Measurements from ENCODE around the gene C6orf163. TPM values are rescaled to one million over a fixed set of nuclear protein-coding genes. Genes with fewer than 3 reads are reported as not detected.
"Not testable (repeated sequence)": the region's sequence is repeated elsewhere in the genome, so short reads cannot be mapped to it uniquely, and the experiment has no call there.

C6orf163 gene
- polyA plus RNA-seq, 4 donors, result 0.52 to 2.5 (median 2.4) TPM; not detected in 1

- not testable (repeated sequence) for H3K4me3 ChIP-seq (ENCODE audit: low read depth in 1 of 3, low read length in 3 of 3); H3K36me3 ChIP-seq (ENCODE audit: control insufficient read depth in 3 of 3, insufficient read depth in 2 of 3, low read depth in 1 of 3, low read length in 3 of 3); FAIRE-seq; H3K27me3 ChIP-seq (ENCODE audit: control insufficient read depth in 3 of 3, insufficient read depth in 3 of 3, low read length in 3 of 3); H3K27ac ChIP-seq (ENCODE audit: low read depth in 1 of 3, low read length in 2 of 3); DNase-seq; H3K4me1 ChIP-seq (ENCODE audit: control insufficient read depth in 3 of 3, insufficient read depth in 2 of 3, low read depth in 1 of 3, low read length in 2 of 3); H3K9me3 ChIP-seq (ENCODE audit: control insufficient read depth in 2 of 2, insufficient read depth in 1 of 2, low read depth in 1 of 2, low read length in 1 of 2)
- 83 to 100% (median 93%) methylated on average over 1 of the region's 1 CpG for WGBS, 3 donors
Measured at GRCh38 chr6:87323880-87324279, 20.7 kb upstream of the C6orf163 start.

GRCh38 chr6:87330961-87331360 lies 13.7 kb upstream of the C6orf163 start:
- no peaks in the 10 kb centered on the region for H3K4me1 ChIP-seq (ENCODE audit: control insufficient read depth in 3 of 3, insufficient read depth in 2 of 3, low read depth in 1 of 3, low read length in 2 of 3)
- DNase-seq (no peak), FAIRE-seq (no peak)
- peaks cover 0 to 5% (median 0%) of the 10 kb centered on the region in 3 donors for H3K36me3 ChIP-seq (ENCODE audit: control insufficient read depth in 3 of 3, insufficient read depth in 2 of 3, low read depth in 1 of 3, low read length in 3 of 3)
- H3K27ac ChIP-seq (ENCODE audit: low read depth in 1 of 3, low read length in 2 of 3), result no peak overlapping the region
- H3K27me3 ChIP-seq (ENCODE audit: control insufficient read depth in 3 of 3, insufficient read depth in 3 of 3, low read length in 3 of 3), result no peaks in the 10 kb centered on the region
- H3K4me3 ChIP-seq (ENCODE audit: low read depth in 1 of 3, low read length in 3 of 3), result no peak overlapping the region
- no peaks in the 10 kb centered on the region for H3K9me3 ChIP-seq (ENCODE audit: control insufficient read depth in 2 of 2, insufficient read depth in 1 of 2, low read depth in 1 of 2, low read length in 1 of 2)

GRCh38 chr6:87333033-87333432 lies 11.6 kb upstream of the C6orf163 start:
- H3K27ac ChIP-seq (ENCODE audit: low read depth in 1 of 3, low read length in 2 of 3), result no peak overlapping the region
- no peak for FAIRE-seq
- no peak overlapping the region for H3K4me3 ChIP-seq (ENCODE audit: low read depth in 1 of 3, low read length in 3 of 3)
- 77 to 87% (median 84%) methylated on average over 5 of the region's 5 CpGs for WGBS, 3 donors
- H3K9me3 ChIP-seq (ENCODE audit: control insufficient read depth in 2 of 2, insufficient read depth in 1 of 2, low read depth in 1 of 2, low read length in 1 of 2), result no peaks in the 10 kb centered on the region
- H3K36me3 ChIP-seq (ENCODE audit: control insufficient read depth in 3 of 3, insufficient read depth in 2 of 3, low read depth in 1 of 3, low read length in 3 of 3), result peaks cover 0 to 7% (median 0%) of the 10 kb centered on the region in 3 donors
- DNase-seq, result no peak
- H3K27me3 ChIP-seq (ENCODE audit: control insufficient read depth in 3 of 3, insufficient read depth in 3 of 3, low read length in 3 of 3), result no peaks in the 10 kb centered on the region
- no peaks in the 10 kb centered on the region for H3K4me1 ChIP-seq (ENCODE audit: control insufficient read depth in 3 of 3, insufficient read depth in 2 of 3, low read depth in 1 of 3, low read length in 2 of 3)

GRCh38 chr6:87333591-87334181 lies 10.9 kb upstream of the C6orf163 start:
- Histone ChIP-seq H3K4me1 (ENCODE audit: control insufficient read depth in 3 of 3, insufficient read depth in 2 of 3, low read depth in 1 of 3, low read length in 2 of 3) (no peaks in the 10 kb centered on the region), H3K27me3 (ENCODE audit: control insufficient read depth in 3 of 3, insufficient read depth in 3 of 3, low read length in 3 of 3) (no peaks in the 10 kb centered on the region), H3K4me3 (ENCODE audit: low read depth in 1 of 3, low read length in 3 of 3) (no peak overlapping the region), H3K27ac (ENCODE audit: low read depth in 1 of 3, low read length in 2 of 3) (no peak overlapping the region), H3K9me3 (ENCODE audit: control insufficient read depth in 2 of 2, insufficient read depth in 1 of 2, low read depth in 1 of 2, low read length in 1 of 2) (no peaks in the 10 kb centered on the region), H3K36me3 (ENCODE audit: control insufficient read depth in 3 of 3, insufficient read depth in 2 of 3, low read depth in 1 of 3, low read length in 3 of 3) (peaks cover 0 to 7% (median 0%) of the 10 kb centered on the region in 3 donors)
- 53 to 76% (median 72%) methylated on average over 3 of the region's 3 CpGs for WGBS, 3 donors
- FAIRE-seq (no peak), DNase-seq (no peak)

GRCh38 chr6:87334683-87335082 lies 9.9 kb upstream of the C6orf163 start:
- 76 to 90% (median 81%) methylated on average over 1 of the region's 1 CpG for WGBS, 3 donors
- Histone ChIP-seq H3K4me1 (ENCODE audit: control insufficient read depth in 3 of 3, insufficient read depth in 2 of 3, low read depth in 1 of 3, low read length in 2 of 3) (no peaks in the 10 kb centered on the region), H3K9me3 (ENCODE audit: control insufficient read depth in 2 of 2, insufficient read depth in 1 of 2, low read depth in 1 of 2, low read length in 1 of 2) (no peaks in the 10 kb centered on the region), H3K4me3 (ENCODE audit: low read depth in 1 of 3, low read length in 3 of 3) (no peak overlapping the region), H3K27me3 (ENCODE audit: control insufficient read depth in 3 of 3, insufficient read depth in 3 of 3, low read length in 3 of 3) (no peaks in the 10 kb centered on the region), H3K27ac (ENCODE audit: low read depth in 1 of 3, low read length in 2 of 3) (no peak overlapping the region), H3K36me3 (ENCODE audit: control insufficient read depth in 3 of 3, insufficient read depth in 2 of 3, low read depth in 1 of 3, low read length in 3 of 3) (peaks cover 0 to 10% (median 0%) of the 10 kb centered on the region in 3 donors)
- no peak for DNase-seq
- no peak for FAIRE-seq

- FAIRE-seq (no peak), DNase-seq (no peak)
- H3K9me3 ChIP-seq (ENCODE audit: control insufficient read depth in 2 of 2, insufficient read depth in 1 of 2, low read depth in 1 of 2, low read length in 1 of 2), result no peaks in the 10 kb centered on the region
- no peaks in the 10 kb centered on the region for H3K27me3 ChIP-seq (ENCODE audit: control insufficient read depth in 3 of 3, insufficient read depth in 3 of 3, low read length in 3 of 3)
- H3K4me1 ChIP-seq (ENCODE audit: control insufficient read depth in 3 of 3, insufficient read depth in 2 of 3, low read depth in 1 of 3, low read length in 2 of 3), result no peaks in the 10 kb centered on the region
- H3K27ac ChIP-seq (ENCODE audit: low read depth in 1 of 3, low read length in 2 of 3), result no peak overlapping the region
- peaks cover 0 to 10% (median 0%) of the 10 kb centered on the region in 3 donors for H3K36me3 ChIP-seq (ENCODE audit: control insufficient read depth in 3 of 3, insufficient read depth in 2 of 3, low read depth in 1 of 3, low read length in 3 of 3)
- 88 to 95% (median 92%) methylated on average over 4 of the region's 4 CpGs for WGBS, 3 donors
- H3K4me3 ChIP-seq (ENCODE audit: low read depth in 1 of 3, low read length in 3 of 3), result no peak overlapping the region
Measured at GRCh38 chr6:87336367-87336766, 8.2 kb upstream of the C6orf163 start.

- Histone ChIP-seq H3K36me3 (ENCODE audit: control insufficient read depth in 3 of 3, insufficient read depth in 2 of 3, low read depth in 1 of 3, low read length in 3 of 3) (peaks cover 0 to 5% (median 1%) of the 10 kb centered on the region in 3 donors), H3K4me1 (ENCODE audit: control insufficient read depth in 3 of 3, insufficient read depth in 2 of 3, low read depth in 1 of 3, low read length in 2 of 3) (no peaks in the 10 kb centered on the region), H3K9me3 (ENCODE audit: control insufficient read depth in 2 of 2, insufficient read depth in 1 of 2, low read depth in 1 of 2, low read length in 1 of 2) (no peaks in the 10 kb centered on the region), H3K27me3 (ENCODE audit: control insufficient read depth in 3 of 3, insufficient read depth in 3 of 3, low read length in 3 of 3) (no peaks in the 10 kb centered on the region), H3K4me3 (ENCODE audit: low read depth in 1 of 3, low read length in 3 of 3) (no peak overlapping the region), H3K27ac (ENCODE audit: low read depth in 1 of 3, low read length in 2 of 3) (no peak overlapping the region)
- WGBS, 3 donors, result 85 to 90% (median 87%) methylated on average over 4 of the region's 4 CpGs
- FAIRE-seq, result no peak
- no peak for DNase-seq
Measured at GRCh38 chr6:87340230-87340629, 4.4 kb upstream of the C6orf163 start.

GRCh38 chr6:87341158-87341557 lies 3.5 kb upstream of the C6orf163 start:
- H3K36me3 ChIP-seq (ENCODE audit: control insufficient read depth in 3 of 3, insufficient read depth in 2 of 3, low read depth in 1 of 3, low read length in 3 of 3), result peaks cover 0 to 5% (median 1%) of the 10 kb centered on the region in 3 donors
- no peaks in the 10 kb centered on the region for H3K4me1 ChIP-seq (ENCODE audit: control insufficient read depth in 3 of 3, insufficient read depth in 2 of 3, low read depth in 1 of 3, low read length in 2 of 3)
- no peaks in the 10 kb centered on the region for H3K27me3 ChIP-seq (ENCODE audit: control insufficient read depth in 3 of 3, insufficient read depth in 3 of 3, low read length in 3 of 3)
- FAIRE-seq (no peak), DNase-seq (no peak)
- no peaks in the 10 kb centered on the region for H3K9me3 ChIP-seq (ENCODE audit: control insufficient read depth in 2 of 2, insufficient read depth in 1 of 2, low read depth in 1 of 2, low read length in 1 of 2)
- WGBS, 3 donors, result 71 to 92% (median 84%) methylated on average over 2 of the region's 2 CpGs
- H3K4me3 ChIP-seq (ENCODE audit: low read depth in 1 of 3, low read length in 3 of 3), result no peak overlapping the region
- no peak overlapping the region for H3K27ac ChIP-seq (ENCODE audit: low read depth in 1 of 3, low read length in 2 of 3)

GRCh38 chr6:87341899-87342298 lies 2.7 kb upstream of the C6orf163 start:
- peaks cover 0 to 5% (median 1%) of the 10 kb centered on the region in 3 donors for H3K36me3 ChIP-seq (ENCODE audit: control insufficient read depth in 3 of 3, insufficient read depth in 2 of 3, low read depth in 1 of 3, low read length in 3 of 3)
- DNase-seq, result peak in 1 of 2 donors; percentile 8
- no peaks in the 10 kb centered on the region for H3K9me3 ChIP-seq (ENCODE audit: control insufficient read depth in 2 of 2, insufficient read depth in 1 of 2, low read depth in 1 of 2, low read length in 1 of 2)
- H3K27me3 ChIP-seq (ENCODE audit: control insufficient read depth in 3 of 3, insufficient read depth in 3 of 3, low read length in 3 of 3), result no peaks in the 10 kb centered on the region
- no peak overlapping the region for H3K27ac ChIP-seq (ENCODE audit: low read depth in 1 of 3, low read length in 2 of 3)
- 94 to 96% (median 96%) methylated on average over 1 of the region's 1 CpG for WGBS, 3 donors
- no peak overlapping the region for H3K4me3 ChIP-seq (ENCODE audit: low read depth in 1 of 3, low read length in 3 of 3)
- H3K4me1 ChIP-seq (ENCODE audit: control insufficient read depth in 3 of 3, insufficient read depth in 2 of 3, low read depth in 1 of 3, low read length in 2 of 3), result no peaks in the 10 kb centered on the region
- FAIRE-seq, result no peak
